Kidney (tissue), 14 donors: ENCODE data around the gene CKM. TPM values are rescaled to one million over a fixed set of nuclear protein-coding genes. Genes with fewer than 3 reads are reported as not detected.

ENCODE experiments used
- DNase-seq, 5 donors: peaks; one replicate each; pipeline ENCODE4 v3.0.0-alpha.2; 2013 to 2020
- FAIRE-seq: peaks from 2 replicates; lab custom pipeline; 2012; peaks lifted over from hg19 to GRCh38; lab: Jason Lieb, UNC
- H3K27ac ChIP-seq, 2 donors: one replicate each; pipeline ENCODE4 v1.7.0; 2013; ENCODE audit warnings: low read depth in 2 of 2, low read length in 2 of 2, inconsistent platforms in 1 of 2
- H3K27me3 ChIP-seq: one replicate; pipeline ENCODE4 v1.7.1; 2013; ENCODE audit warnings: low read length, inconsistent platforms; ENCODE audit not compliant: control insufficient read depth, insufficient read depth
- H3K36me3 ChIP-seq, 3 donors: one replicate each; pipeline versions ENCODE4 v1.7.0 to v1.7.1; 2013; ENCODE audit warnings: low read length in 3 of 3, control low read depth in 1 of 3, inconsistent platforms in 1 of 3; ENCODE audit not compliant: insufficient read depth in 3 of 3, control insufficient read depth in 2 of 3
- H3K4me1 ChIP-seq, 3 donors: one replicate each; pipeline versions ENCODE4 v1.7.0 to v1.7.1; 2013; ENCODE audit warnings: low read length in 3 of 3, inconsistent platforms in 1 of 3, low read depth in 1 of 3; ENCODE audit not compliant: control insufficient read depth in 2 of 3, insufficient read depth in 2 of 3
- H3K4me3 ChIP-seq, 3 donors: one replicate each; pipeline versions ENCODE4 v1.7.0 to v1.8.1; 2013; ENCODE audit warnings: low read length in 3 of 3, control low read depth in 1 of 3, inconsistent platforms in 1 of 3
- H3K9ac ChIP-seq, 3 donors: one replicate each; pipeline versions ENCODE4 v1.7.0 to v1.7.1; 2013; ENCODE audit warnings: low read length in 3 of 3, control low read depth in 1 of 3, inconsistent platforms in 1 of 3
- H3K9me3 ChIP-seq, 3 donors: one replicate each; pipeline versions ENCODE4 v1.7.0 to v1.7.1; 2013; ENCODE audit warnings: low read length in 3 of 3, control low read depth in 1 of 3, inconsistent platforms in 1 of 3; ENCODE audit not compliant: control insufficient read depth in 2 of 3, insufficient read depth in 1 of 3
- CTCF ChIP-seq: IDR thresholded peaks from 3 replicates; pipeline ENCODE4 v1.5.1; 2012; ENCODE audit warnings: mild to moderate bottlenecking, moderate library complexity, borderline replicate concordance; ENCODE audit not compliant: insufficient read depth; ENCODE audit errors: extremely low read depth
- intact Hi-C: fragments of 100-400 bp; cut with DNase I; formaldehyde crosslinking; loops from one replicate; pipeline ENCODE4 v1.11.1; 2022
- polyA plus RNA-seq: library from polyadenylated mRNA; stranded (reverse); fragments of 350-450 nt; fragmentation: Illumina TruSeq; extraction: RNeasy Lipid Tissue Mini Kit (QIAGEN cat#74804); gene quantifications from one replicate; pipeline ENCODE4 v1.2.3, GENCODE V29; 2014; ENCODE audit warnings: low read depth, low replicate concordance; ENCODE audit not compliant: insufficient read depth
- total RNA-seq: library from RNA; stranded (reverse); fragmentation: NEBNext Ultra II Directional; extraction: Animal tissue kit (Norgen Biotek cat#: 25700); gene quantifications from one replicate; pipeline ENCODE4 v1.2.1, GENCODE V29; 2021
- donor health status: control.
- donor health status: control.
- donor health status: control.
- donor health status: control.
- donor health status: control.
- donor health status: DM: yes; HTN: yes; CAD: no.
- donor health status: Normal renal cell carcinoma (clear cell type).

CKM gene
- total and polyA plus RNA-seq, 2 donors from 2014 or later = 1.3 TPM; not detected in 1

GRCh38 chr19:45264781-45265317 is 57.8 kb downstream of the CKM start:
- intact Hi-C loops = no loop called here
- Histone ChIP-seq H3K36me3 (peaks cover 0 to 2% (median 0%) of the 10 kb centered on the region in 3 donors), H3K4me1 (no peaks in the 10 kb centered on the region)

GRCh38 chr19:45263013-45263412 is 59.7 kb downstream of the CKM start:
- Histone ChIP-seq H3K4me1 (no peaks in the 10 kb centered on the region), H3K36me3 (peaks cover 0 to 2% (median 0%) of the 10 kb centered on the region in 3 donors), H3K4me3 (no peak overlapping the region), H3K9ac (no peak overlapping the region), H3K9me3 (no peaks in the 10 kb centered on the region), H3K27me3 (no peaks in the 10 kb centered on the region), H3K27ac (no peak overlapping the region)
- DNase-seq = no peak
- intact Hi-C loops = no loop called here
- no peak for TF ChIP-seq CTCF
- no peak for FAIRE-seq

More at GRCh38 chr19:45264781-45265317, 57.8 kb downstream of the CKM start:
- no peak overlapping the region for H3K9ac ChIP-seq
- H3K27me3 ChIP-seq = no peaks in the 10 kb centered on the region
- FAIRE-seq (no peak), DNase-seq (no peak)
- no peak overlapping the region for H3K4me3 ChIP-seq
- no peak overlapping the region for H3K27ac ChIP-seq
- TF ChIP-seq CTCF = no peak
- H3K9me3 ChIP-seq = no peaks in the 10 kb centered on the region

- Histone ChIP-seq H3K9ac (no peak overlapping the region), H3K4me1 (no peaks in the 10 kb centered on the region), H3K9me3 (no peaks in the 10 kb centered on the region), H3K27me3 (no peaks in the 10 kb centered on the region), H3K4me3 (no peak overlapping the region), H3K36me3 (peaks cover 0 to 2% (median 0%) of the 10 kb centered on the region in 3 donors), H3K27ac (no peak overlapping the region)
- intact Hi-C loops = no loop called here
- DNase-seq (no peak), FAIRE-seq (no peak)
- TF ChIP-seq CTCF = no peak
Observed at GRCh38 chr19:45262570-45262969, 60.1 kb downstream of the CKM start.

- Histone ChIP-seq H3K9ac (no peak overlapping the region), H3K4me1 (peaks cover 0 to 7% (median 0%) of the 10 kb centered on the region in 3 donors), H3K27me3 (no peaks in the 10 kb centered on the region), H3K4me3 (no peak overlapping the region), H3K36me3 (no peaks in the 10 kb centered on the region), H3K9me3 (no peaks in the 10 kb centered on the region), H3K27ac (no peak overlapping the region)
- no peak for TF ChIP-seq CTCF
- DNase-seq (no peak), FAIRE-seq (no peak)
- intact Hi-C loops = no loop called here
Observed at GRCh38 chr19:45258862-45259261, 63.8 kb downstream of the CKM start.
